Body of pancreas (tissue), 4 donors: ENCODE results near the gene ANP32A. TPM values are rescaled to one million over a fixed set of nuclear protein-coding genes. Genes with fewer than 3 reads are reported as not detected.
"Not testable (repeated sequence)": the region's sequence is repeated elsewhere in the genome, so short reads cannot be mapped to it uniquely, and the experiment has no call there.

Experiments used
- ATAC-seq: fragments of 150-250 bp; one replicate; pipeline ENCODE4 v1.9.1; 2016
- DNase-seq, 4 donors: peaks; one replicate each; pipeline ENCODE4 v3.0.0-alpha.2; 2019
- H3K27ac ChIP-seq, 4 donors: fragments of 200-600 bp; sonication (generic); 1 replicate in 3 of 4; 2 replicates in 1 of 4; pipeline versions ENCODE4 v1.5.1 to v1.6.1; 2016 to 2019; ENCODE audit warnings: mild to moderate bottlenecking in 1 of 4, mixed read lengths in 1 of 4, moderate library complexity in 1 of 4
- H3K27me3 ChIP-seq, 2 donors: fragments of 200-600 bp; sonication (generic); one replicate each; pipeline ENCODE4 v1.6.0; 2016; ENCODE audit warnings: mild to moderate bottlenecking in 1 of 2
- H3K36me3 ChIP-seq, 2 donors: fragments of 200-600 bp; sonication (generic); replicated peaks in 1 of 2; 2 replicates each; pipeline ENCODE4 v1.5.1; 2016; ENCODE audit warnings: low read depth in 2 of 2; ENCODE audit not compliant: insufficient read depth in 1 of 2
- H3K4me1 ChIP-seq: fragments of 200-600 bp; sonication (generic); one replicate; pipeline ENCODE4 v1.6.0; 2016
- H3K4me3 ChIP-seq, 2 donors: fragments of 200-600 bp; sonication (generic); 1 replicate in 1 of 2; 2 replicates in 1 of 2; pipeline ENCODE4 v1.5.1; 2016 to 2019
- H3K9me3 ChIP-seq, 3 donors: fragments of 200-600 bp; sonication (generic); 1 replicate in 2 of 3; 2 replicates in 1 of 3; pipeline ENCODE4 v1.5.1; 2016
- CTCF ChIP-seq, 7 experiments: fragments of 450-650 bp in 4 of 7; fragments of 200-600 bp in 3 of 7; sonication (generic) in 3 of 7; IDR thresholded peaks; one replicate each; pipeline ENCODE4 v1.5.1; 2016 to 2019; ENCODE audit warnings: antibody characterized with exemption in 7 of 7
- POLR2A ChIP-seq, 3 donors: fragments of 450-650 bp; IDR thresholded peaks; one replicate each; pipeline ENCODE4 v1.6.1; 2016; ENCODE audit warnings: antibody characterized with exemption in 3 of 3, mild to moderate bottlenecking in 2 of 3
- WGBS, 2 donors: methylation state at CpG; one replicate each; pipeline ENCODE4 v1.1.5; 2017; 5-methylcytosine and 5-hydroxymethylcytosine counted together
- intact Hi-C: fragments of 100-400 bp; cut with DNase I; formaldehyde crosslinking; loops from one replicate; pipeline ENCODE4 v1.15.1; 2023
- total RNA-seq, 2 donors: library from RNA; depleted of rRNA; stranded (reverse); fragments of >200 nt; gene quantifications; one replicate each; pipeline ENCODE4 v1.1.0, GENCODE V29; 2016

ANP32A gene
- 10 to 100 TPM; 27.7 to 37.4 TPM for total RNA-seq

DNA sequence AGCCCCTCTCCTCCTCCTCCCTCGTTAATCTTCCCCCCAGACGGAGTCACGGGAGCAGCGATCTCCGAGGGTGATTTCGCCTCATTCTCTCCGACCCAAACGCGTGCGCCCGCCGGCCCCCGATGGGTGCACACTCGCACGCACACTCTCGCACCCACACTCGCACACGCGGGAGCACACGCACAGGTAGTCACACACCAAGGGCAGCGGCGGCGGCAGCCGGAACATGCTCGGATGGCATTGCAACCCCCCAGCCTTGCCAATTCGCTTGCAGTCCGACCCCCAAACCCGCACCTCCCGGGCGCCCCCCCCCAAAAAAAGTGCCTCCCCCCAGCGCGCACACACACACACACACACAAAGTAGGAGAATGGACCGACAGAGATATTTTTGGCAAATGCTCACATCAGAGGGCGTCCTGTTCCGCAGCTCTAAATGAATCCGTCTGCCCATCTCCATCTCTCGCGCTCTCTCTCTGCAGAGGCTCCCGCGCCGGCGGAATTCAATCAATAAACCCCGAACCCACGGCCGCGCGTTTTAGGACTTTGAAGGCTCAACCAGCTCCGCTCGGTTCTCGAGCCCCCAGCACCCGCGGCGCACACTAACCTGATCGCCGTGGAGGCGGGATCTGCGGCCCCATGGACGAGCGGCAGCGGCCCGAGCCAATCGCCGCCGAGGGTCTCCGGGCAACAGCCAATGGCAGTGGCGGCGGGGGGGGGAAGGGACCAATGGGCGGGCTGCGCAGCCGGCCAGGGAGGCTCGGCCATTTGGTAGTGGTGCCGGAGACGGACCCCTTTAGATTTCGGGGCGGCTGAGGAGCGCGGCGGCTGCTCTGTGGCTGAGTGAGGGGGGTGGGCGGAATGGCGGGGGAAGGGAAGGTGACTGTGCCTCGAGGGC is at the start of gene ANP32A:
ANP32A (minus strand) TSS at position 601 of the 895 bp plus-strand sequence; CDS start at position 457, 144 bp downstream.
- peak; percentile 95 to 97 (median 96) for DNase-seq
- intact Hi-C loops, result no loop called here
- TF ChIP-seq POLR2A (IDR thresholded peaks at IDR 0.05) (peak in 2 of 3 donors; percentile 49 to 74), CTCF (IDR thresholded peaks at IDR 0.05) (no peak)
- ATAC-seq, result peak; percentile 79
- Histone ChIP-seq H3K4me1 (peaks cover 23% of the 10 kb centered on the region), H3K36me3 (no peaks in the 10 kb centered on the region), H3K4me3 (peak within 1 kb of the TSS; percentile 81 to 96), H3K27me3 (no peaks in the 10 kb centered on the region), H3K9me3 (no peaks in the 10 kb centered on the region), H3K27ac (peak within 1 kb of the TSS; percentile 89 to 100 (median 99))
- WGBS, 2 donors, result 0 to 1% methylated on average over 35 to 64 of the region's 81 CpGs

- no peaks in the 10 kb centered on the region for H3K27me3 ChIP-seq
- ATAC-seq, result no peak
Measured at GRCh38 chr15:68868296-68868695, 47.6 kb upstream of the ANP32A start.

DNA sequence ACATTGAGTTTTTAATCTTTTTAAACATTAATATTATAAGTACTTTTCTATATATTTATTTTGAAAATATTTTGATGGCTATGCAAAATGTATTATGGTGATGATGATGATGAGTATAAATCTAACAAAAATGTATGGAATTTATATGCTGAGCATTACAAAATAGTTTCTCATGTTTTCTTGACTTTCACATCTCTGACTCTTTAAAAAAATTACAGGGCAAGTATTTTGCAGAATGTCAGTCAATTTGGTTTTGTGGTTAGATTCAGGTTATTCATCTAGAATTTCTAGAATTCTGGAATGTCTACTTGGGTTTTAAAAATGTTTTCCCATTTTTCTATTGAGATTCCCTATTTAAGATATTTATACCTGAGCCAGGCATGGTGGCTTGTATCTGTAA is 41.7 kb upstream of the ANP32A start:
- no peak overlapping the region for H3K4me3 ChIP-seq
- TF ChIP-seq POLR2A (IDR thresholded peaks at IDR 0.05) (no peak), CTCF (IDR thresholded peaks at IDR 0.05) (no peak)
- peaks cover 0 to 7% (median 0%) of the 10 kb centered on the region in 3 donors for H3K9me3 ChIP-seq
- no peaks in the 10 kb centered on the region for H3K4me1 ChIP-seq
- DNase-seq, result no peak
- H3K36me3 ChIP-seq, result no peaks in the 10 kb centered on the region
- H3K27me3 ChIP-seq, result no peaks in the 10 kb centered on the region
- no peak for ATAC-seq
- H3K27ac ChIP-seq, result no peak overlapping the region
- intact Hi-C loops, result no loop called here

More at GRCh38 chr15:68868296-68868695, 47.6 kb upstream of the ANP32A start:
- Histone ChIP-seq H3K4me1 (no peaks in the 10 kb centered on the region), H3K36me3 (no peaks in the 10 kb centered on the region), H3K27ac (no peak overlapping the region), H3K9me3 (no peaks in the 10 kb centered on the region), H3K4me3 (no peak overlapping the region)
- TF ChIP-seq POLR2A (IDR thresholded peaks at IDR 0.05), result no peak
- no peak for TF ChIP-seq CTCF (IDR thresholded peaks at IDR 0.05)
- 78 to 83% methylated on average over 2 of the region's 2 CpGs for WGBS, 2 donors
- no peak for DNase-seq
- intact Hi-C loops, result no loop called here

DNA sequence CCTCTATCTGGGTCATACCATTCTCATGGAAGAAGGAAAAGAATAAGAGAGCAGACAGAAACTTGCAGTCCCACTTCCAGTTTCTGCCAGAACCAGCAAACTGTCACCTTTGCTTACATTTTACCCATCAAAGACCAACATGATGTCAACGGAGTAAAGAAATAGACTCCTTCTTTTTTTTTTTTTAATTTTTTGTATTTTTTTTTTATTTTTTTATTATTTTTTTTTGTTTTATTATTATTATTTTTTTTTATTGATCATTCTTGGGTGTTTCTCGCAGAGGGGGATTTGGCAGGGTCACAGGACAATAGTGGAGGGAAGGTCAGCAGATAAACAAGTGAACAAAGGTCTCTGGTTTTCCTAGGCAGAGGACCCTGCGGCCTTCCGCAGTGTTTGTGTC is 38.0 kb upstream of the ANP32A start:
- WGBS, 2 donors, result 74 to 88% methylated on average over 2 of the region's 4 CpGs
- H3K27me3 ChIP-seq, H3K4me3 ChIP-seq, H3K36me3 ChIP-seq, H3K4me1 ChIP-seq, intact Hi-C loops, DNase-seq, H3K9me3 ChIP-seq, H3K27ac ChIP-seq, ATAC-seq: not testable (repeated sequence)

DNA sequence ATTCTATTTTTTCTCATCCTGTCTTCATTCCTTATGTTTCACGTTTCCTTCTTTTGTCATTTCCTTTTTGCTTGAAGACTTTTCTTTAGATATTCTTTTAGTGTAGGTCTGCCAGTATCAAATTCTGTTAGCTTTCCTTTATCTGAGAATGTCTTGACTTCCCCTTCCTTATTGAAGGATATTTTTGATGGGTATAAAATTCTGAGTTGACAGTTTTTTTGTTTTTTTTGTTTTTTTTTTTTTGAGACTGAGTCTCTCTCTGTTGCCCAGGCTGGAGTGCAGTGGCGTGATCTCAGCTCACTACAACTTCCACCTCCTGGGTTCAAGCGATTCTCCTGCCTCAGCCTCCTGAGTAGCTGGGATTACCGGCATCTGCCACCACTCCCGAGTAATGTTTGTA is 36.7 kb upstream of the ANP32A start:
- DNase-seq, H3K4me3 ChIP-seq, H3K36me3 ChIP-seq, H3K27me3 ChIP-seq, intact Hi-C loops, ATAC-seq, H3K27ac ChIP-seq, H3K9me3 ChIP-seq, H3K4me1 ChIP-seq: not testable (repeated sequence)
- WGBS, 2 donors, result 86 to 91% methylated on average over 5 of the region's 5 CpGs
